Stimulated activated CD4-positive, alpha-beta T cell treated with anti-CD3 and anti-CD28 coated beads, Interleukin-4, amount 100 ng/mL, for 24 hours (primary cell): Measurements from ENCODE around the gene CSF2.
A peak's percentile ranks its signal among the peaks of the same experiment; 100 is the strongest.

ENCODE experiments used
- DNase-seq: peaks from one replicate; pipeline ENCODE4 v3.0.0-alpha.2; 2020

The CSF2 gene

DNA sequence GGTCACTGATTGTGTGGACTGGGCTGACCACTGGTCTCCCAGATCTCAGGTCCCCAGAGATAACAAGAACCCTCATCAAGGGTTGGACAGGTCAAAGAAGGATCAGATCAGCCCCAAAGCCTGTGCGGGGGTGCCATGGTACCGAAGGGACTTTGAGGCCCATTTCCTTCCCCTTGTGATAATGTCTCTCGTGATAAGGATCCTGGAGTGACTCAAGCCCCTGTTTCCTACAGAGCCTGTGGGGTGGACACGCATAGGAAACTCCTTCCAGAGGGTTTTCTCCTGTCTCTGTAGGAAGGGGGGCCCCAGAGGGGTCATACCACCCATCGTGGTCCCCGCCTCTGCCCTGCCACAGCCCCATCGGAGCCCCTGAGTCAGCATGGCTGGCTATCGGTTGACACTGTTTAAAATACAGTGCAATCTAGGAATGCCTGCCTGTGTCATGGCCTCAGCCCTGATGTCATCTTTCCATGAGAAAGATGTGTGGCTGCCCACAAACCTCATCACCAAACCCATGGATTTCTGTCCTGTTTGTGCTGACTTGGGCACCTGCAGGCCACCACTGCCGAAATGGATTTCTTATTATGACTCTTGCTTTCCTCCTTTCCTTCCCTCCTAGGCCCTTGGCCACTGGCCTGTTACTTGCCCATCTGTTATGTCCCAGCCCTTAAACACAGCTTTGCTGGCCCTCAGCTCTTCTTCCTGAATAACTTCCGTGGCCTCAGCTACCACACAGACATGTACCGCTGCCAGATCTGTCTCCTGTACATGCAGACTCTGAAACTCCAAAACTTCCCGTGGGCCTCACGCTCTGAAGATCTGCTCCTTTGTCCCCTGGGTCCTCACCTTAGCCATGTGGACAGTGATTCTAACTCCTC, 2.9 kb upstream of the CSF2 start:
- peak; percentile 66 for DNase-seq

DNA sequence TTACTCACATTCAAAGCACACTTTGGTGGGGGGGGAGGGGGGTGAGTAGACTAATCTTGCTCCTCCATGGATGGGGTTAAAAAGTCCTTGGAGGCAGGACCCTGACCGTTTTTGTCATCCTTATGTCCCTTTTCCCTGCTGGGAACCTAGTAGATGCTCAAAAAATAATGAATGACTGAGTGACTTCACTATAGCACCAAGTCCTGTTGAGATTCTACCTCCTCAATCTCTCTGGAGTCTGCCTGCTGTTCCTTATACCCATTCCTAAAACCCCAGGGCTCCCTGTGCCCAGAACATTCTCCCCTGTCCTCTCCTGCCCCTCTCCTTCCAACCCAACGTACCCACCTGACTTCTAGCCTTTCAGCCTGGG, 2.3 kb upstream of the CSF2 start:
- no peak for DNase-seq

GRCh38 chr5:132072070-132072469, 1.5 kb upstream of the CSF2 start:
- no peak for DNase-seq

DNA sequence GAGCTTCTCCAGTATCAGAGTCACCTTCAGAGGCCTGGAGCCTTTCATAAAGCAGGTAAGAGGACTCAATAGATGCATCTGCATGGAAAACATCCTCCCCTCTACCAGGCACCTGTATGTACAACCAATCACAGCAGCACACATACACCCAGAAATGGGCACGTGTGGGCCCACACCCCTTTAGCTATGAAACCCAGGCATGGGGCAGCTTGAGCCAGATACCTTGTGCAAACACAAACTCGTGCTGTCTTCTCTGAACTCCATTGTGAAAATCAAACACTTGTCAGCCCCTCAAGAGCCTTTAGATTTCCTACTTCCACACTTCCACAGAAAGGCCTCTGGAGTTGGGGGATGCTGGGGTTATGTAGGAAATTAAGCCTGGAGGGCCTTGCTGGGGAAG, 1.1 kb upstream of the CSF2 start:
- no peak for DNase-seq

DNA sequence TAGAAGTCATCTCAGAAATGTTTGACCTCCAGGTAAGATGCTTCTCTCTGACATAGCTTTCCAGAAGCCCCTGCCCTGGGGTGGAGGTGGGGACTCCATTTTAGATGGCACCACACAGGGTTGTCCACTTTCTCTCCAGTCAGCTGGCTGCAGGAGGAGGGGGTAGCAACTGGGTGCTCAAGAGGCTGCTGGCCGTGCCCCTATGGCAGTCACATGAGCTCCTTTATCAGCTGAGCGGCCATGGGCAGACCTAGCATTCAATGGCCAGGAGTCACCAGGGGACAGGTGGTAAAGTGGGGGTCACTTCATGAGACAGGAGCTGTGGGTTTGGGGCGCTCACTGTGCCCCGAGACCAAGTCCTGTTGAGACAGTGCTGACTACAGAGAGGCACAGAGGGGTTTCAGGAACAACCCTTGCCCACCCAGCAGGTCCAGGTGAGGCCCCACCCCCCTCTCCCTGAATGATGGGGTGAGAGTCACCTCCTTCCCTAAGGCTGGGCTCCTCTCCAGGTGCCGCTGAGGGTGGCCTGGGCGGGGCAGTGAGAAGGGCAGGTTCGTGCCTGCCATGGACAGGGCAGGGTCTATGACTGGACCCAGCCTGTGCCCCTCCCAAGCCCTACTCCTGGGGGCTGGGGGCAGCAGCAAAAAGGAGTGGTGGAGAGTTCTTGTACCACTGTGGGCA, 642 bp downstream of the CSF2 start:
- DNase-seq = no peak

DNA sequence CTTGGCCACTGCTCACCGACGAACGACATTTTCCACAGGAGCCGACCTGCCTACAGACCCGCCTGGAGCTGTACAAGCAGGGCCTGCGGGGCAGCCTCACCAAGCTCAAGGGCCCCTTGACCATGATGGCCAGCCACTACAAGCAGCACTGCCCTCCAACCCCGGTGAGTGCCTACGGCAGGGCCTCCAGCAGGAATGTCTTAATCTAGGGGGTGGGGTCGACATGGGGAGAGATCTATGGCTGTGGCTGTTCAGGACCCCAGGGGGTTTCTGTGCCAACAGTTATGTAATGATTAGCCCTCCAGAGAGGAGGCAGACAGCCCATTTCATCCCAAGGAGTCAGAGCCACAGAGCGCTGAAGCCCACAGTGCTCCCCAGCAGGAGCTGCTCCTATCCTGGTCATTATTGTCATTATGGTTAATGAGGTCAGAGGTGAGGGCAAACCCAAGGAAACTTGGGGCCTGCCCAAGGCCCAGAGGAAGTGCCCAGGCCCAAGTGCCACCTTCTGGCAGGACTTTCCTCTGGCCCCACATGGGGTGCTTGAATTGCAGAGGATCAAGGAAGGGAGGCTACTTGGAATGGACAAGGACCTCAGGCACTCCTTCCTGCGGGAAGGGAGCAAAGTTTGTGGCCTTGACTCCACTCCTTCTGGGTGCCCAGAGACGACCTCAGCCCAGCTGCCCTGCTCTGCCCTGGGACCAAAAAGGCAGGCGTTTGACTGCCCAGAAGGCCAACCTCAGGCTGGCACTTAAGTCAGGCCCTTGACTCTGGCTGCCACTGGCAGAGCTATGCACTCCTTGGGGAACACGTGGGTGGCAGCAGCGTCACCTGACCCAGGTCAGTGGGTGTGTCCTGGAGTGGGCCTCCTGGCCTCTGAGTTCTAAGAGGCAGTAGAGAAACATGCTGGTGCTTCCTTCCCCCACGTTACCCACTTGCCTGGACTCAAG, 1.5 kb downstream of the CSF2 start:
- peak; percentile 34 for DNase-seq

GRCh38 chr5:132075719-132076077, 2.1 kb downstream of the CSF2 start:
- no peak for DNase-seq

- DNase-seq = no peak
These were observed 2.7 kb downstream of the CSF2 start for GRCh38 chr5:132076202-132076830.

- no peak for DNase-seq
These were observed 3.4 kb downstream of the CSF2 start for GRCh38 chr5:132076983-132077382.

DNA sequence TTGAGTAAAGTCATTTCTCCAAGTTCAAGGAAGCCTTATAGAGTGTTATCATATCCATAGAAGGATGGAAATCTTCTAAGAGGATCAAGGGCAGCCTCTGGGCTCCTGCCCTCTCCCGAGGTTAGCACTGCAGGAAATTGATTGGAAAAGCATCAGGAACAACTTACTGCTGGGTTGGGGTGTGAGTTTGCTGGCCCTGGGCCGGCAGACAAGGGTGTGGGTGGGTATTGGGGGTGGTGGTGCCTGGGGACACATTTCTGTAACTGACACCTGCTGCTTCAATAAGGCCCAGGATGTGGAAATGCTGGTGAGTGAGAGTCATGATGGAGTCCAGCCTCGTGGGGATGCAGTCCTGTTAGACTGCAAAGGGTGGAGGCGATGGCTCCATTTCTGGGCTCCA, 5.5 kb downstream of the CSF2 start:
- DNase-seq = no peak

DNA sequence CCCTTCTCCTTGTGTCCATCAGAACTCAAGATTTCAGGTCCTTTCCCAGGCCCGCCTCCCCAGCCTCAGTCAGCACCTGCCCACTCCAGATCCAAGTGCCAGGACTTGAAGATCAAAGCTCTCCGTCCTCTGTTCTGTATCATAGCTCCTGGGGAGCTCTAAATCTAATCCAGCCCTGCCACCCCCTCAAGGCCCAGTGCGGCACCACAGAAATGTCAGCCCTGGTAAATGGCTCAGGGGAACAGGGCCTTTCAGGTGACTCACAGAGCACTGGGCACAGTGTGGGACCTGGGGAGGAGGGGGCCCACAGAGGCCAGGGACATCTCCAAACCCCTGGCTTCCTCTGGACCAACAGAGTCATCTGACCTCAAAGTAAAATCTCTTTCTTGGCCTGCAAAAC, 6.0 kb downstream of the CSF2 start:
- no peak for DNase-seq

DNA sequence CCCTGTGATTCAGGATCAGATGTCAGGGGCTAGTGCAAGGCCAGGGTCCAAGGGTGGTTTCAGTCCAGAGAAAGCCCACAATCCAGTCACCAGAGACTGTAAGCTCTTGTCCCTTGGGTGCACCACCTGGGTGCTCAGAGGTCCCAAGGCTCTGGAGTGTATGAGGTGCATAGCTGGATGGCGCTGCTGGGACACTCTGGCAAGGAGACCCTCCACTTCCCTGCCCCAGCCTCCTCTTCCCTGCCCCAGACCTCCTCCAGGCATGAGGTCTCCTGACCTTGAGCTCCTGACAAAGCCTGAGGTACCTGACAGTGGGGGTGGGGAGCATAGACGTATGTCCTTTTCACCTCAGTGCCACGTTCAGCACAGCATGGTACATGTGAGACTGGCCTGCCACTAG, 7.0 kb downstream of the CSF2 start:
- DNase-seq = no peak

DNA sequence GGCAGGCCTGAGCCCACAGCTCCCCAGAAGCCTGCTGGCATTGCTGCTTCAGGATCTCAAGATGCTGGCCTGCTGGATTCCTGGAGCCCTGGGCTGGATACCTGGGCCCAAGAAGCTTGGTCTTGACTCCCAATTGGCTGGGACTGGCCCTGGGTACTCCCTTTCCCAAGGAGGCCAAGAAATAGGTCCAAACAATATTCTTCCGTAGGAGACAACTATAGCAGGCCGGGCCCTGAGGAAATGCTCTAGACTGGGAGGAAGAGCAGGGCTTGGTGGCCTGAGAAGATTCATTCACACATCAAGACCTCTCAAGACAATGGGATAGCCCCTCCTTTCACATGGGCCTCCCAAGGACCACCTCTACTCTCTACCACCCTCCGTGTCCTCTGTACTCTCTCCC, 7.9 kb downstream of the CSF2 start:
- DNase-seq = no peak

GRCh38 chr5:132082329-132083023, 8.9 kb downstream of the CSF2 start:
- DNase-seq = no peak

DNA sequence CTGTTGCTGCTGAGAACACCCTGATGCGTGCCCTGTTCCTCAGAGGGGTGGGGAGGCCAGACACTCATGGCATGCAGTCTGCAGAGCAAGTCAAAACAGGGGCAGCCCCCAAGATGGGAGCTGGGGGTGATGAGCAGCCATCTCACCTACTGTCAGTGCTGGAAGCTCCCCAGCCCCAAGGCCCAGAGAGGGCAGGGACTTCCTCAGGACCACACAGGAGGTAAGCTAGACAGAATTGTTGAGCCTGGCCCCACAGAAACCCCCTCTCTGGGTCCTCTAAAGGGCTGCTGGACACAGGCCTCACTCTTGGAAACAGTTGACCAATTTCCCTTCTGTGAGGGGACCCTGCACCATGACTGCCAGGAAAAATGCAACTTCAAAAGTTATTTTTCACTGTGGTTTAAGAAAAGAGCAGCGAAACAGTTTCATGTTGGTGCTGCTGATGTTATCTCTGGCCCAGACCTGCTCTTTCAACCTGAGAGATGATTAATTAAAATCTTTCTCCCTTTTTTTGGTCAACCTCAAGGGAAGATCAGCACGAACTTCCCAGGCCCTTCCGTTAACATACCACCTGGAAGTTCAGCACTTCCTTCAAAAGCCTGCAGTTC, 9.6 kb downstream of the CSF2 start:
- DNase-seq = peak; percentile 57

GRCh38 chr5:132085686-132086085, 12.1 kb downstream of the CSF2 start:
- no peak for DNase-seq

GRCh38 chr5:132086277-132086794, 12.7 kb downstream of the CSF2 start:
- DNase-seq = no peak

- DNase-seq = no peak
These were observed 13.6 kb downstream of the CSF2 start for GRCh38 chr5:132087176-132087575.

DNA sequence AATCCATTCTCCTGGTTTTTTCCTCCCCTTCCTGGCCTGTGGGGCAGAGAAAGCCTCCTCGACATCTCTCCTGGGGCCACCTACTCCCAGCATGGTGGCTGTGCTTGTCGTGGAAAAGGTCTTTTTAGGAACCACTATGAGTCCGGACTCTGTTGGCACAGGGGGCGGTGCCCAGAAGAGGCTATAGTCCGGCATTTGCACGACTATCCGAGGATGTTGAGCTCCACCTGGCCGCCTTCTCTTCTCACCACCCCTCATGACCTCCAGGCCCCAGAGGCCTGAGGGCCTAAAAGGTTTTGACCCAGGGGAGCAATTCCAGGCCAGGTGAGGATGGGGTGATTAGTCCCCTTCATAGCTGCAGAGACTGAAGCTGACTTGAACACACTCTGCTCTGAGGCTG, 14.1 kb downstream of the CSF2 start:
- no peak for DNase-seq

GRCh38 chr5:132089363-132089762, 15.8 kb downstream of the CSF2 start:
- no peak for DNase-seq

- peak; percentile 4 for DNase-seq
These were observed 16.5 kb downstream of the CSF2 start for GRCh38 chr5:132090107-132090506.

DNA sequence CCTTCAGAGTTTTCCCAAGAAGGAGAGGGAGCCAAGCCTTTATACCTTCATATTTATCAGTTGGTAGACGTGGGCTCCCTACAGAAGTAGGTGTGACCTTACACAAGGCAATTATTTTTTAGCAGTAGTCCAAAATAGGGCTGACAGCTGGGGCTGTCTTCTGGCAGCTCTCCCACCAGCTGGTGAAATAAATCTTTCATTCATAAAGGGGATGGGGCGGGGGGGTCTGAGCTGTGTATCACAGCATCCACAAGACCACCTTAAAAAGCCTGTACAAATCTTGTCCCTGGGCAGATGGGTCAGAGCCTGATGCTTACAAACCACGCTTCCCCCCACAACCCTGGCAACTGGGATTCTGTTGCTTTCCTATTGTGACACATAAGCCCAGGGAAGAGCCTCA, 19.7 kb downstream of the CSF2 start:
- DNase-seq = no peak
